Stimulated activated CD4-positive, alpha-beta T cell treated with anti-CD3 and anti-CD28 coated beads, TNF-alpha, amount 100 ng/mL, for 1 hour (primary cell): Measurements from ENCODE around the gene LDLRAD4.

Experiments
- DNase-seq, 3 donors: peaks; one replicate each; pipeline ENCODE4 v3.0.0-alpha.2; 2020; ENCODE audit warnings: low read depth in 3 of 3, low spot score in 1 of 3

The LDLRAD4 gene

DNA sequence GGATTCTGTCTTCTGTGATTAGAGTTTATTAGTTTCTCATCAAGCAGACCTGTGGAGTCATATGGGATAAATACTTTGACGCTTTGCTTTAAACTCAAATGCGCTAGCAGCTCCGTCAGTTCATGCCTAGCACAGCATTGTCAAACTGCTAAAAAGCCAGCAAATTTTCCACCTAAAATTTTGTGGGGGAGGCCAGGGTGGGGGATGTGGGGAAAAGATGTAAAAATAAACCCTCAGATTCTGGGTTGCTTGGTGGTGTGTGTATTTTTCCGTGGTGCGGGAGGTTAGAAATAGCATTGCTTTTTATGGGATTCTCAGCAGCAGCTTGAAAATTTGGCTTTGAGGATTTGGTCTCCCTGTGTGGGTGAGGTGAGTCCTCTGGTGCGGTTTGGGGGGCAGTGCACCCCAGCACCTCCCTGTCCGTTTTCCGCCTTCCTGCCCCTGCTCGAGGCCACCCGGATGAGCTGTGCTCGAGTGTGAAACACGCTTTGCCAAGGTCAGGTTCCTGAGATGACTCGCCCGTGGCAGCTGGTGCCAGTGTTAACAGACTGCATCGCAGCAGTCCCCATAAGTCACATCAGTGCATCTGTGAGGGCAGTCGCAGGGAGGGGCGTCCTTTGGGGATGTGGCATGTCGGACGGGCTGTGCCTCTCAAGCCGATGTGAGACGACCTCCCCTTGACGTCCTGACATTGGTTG lies 65.9 kb downstream of the LDLRAD4 start:
- no peak for DNase-seq

- no peak for DNase-seq
These were observed 67.3 kb downstream of the LDLRAD4 start for GRCh38 chr18:13285874-13286273.

DNA sequence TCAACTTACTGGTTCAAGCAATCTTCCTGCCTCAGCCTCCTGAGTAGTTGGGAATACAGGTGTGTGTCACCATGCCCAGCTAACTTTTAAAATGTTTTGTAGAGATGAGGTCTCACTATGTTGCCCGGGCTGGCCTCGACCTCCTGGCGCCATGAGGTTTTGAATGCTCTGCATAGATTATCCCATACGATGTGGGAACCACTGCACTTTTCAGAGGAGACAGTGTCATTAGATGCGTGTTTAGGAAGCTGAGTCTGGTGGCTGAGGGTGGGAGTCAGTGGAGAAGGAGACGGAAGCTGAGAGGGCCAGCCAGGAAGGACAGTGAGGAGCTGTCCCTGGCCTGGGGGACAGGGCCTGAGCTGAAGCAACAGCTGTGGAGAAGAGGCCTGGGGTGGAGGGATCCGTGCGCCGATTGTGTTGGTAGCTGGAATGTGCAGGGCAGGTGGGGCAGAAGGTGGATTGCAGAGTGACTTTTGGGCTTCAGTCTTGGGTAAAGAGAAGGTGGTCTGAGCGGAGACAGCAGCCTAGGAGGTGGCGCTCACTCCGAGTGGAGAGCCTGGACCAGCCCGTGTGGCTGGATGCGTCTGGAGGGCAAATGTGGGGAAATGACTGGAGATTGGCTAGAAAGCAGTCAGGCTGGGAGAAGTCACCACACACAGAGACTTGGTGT lies 68.0 kb downstream of the LDLRAD4 start:
- DNase-seq: no peak

GRCh38 chr18:13287372-13287771 lies 68.8 kb downstream of the LDLRAD4 start:
- no peak for DNase-seq

DNA sequence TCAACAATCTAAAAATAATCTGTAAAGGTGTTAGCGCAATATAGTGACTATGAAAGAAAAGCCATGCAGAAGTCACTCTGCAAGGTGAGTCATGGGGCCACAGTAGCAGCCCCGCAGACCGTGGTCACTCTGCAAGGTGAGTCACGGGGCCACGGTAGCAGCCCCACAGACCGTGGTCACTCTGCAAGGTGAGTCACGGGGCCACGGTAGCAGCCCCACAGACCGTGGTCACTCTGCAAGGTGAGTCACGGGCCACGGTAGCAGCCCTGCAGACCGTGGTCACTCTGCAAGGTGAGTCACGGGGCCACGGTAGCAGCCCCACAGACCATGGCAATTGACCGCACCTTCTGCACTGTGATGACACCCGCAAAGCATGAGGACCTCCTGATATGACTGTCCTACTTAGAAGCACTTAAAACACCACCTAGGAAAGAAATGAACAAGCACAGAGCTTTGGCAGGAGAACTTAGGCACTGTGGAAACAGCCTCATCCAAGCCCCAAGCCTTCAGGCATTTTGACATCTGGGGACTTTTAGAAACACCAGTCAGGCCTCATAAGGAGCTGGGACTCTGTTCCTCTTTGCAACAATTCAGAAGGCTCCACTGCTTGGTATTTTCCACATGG lies 70.1 kb downstream of the LDLRAD4 start:
- DNase-seq: no peak

DNA sequence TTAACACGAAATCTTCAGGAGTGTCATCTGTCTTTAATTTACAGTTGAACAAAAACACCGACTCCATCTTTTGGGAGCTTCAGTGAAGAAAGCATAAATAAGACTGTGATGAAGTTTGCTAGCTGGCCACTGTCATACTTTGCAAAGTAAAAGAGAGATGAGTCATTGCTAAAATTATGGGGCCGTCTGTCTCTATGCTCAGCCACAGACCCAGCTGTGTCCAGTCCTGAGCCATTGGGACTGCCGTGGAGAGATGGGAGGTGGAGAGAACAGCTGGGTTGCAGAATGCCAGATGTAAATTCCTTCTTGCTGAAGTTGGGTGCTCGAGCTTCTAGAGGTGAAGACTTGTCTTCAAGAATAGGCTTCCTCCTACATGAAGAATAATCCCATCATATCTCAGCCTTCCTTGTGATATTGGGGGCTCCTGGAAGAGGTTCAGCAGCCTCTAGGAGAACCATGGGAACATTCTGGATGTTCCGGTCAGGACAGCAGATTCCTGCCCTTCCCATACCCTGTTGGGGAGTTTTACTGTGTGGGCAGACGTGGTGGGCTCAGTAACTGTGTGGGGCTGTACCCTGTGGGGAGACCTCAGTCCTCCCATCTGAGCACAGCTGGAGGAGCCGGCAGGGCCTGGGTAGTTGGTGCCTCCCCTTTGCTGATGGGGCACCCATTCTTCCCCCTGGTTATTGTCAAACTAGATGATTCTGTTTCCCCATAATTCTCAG lies 71.1 kb downstream of the LDLRAD4 start:
- DNase-seq: no peak

DNA sequence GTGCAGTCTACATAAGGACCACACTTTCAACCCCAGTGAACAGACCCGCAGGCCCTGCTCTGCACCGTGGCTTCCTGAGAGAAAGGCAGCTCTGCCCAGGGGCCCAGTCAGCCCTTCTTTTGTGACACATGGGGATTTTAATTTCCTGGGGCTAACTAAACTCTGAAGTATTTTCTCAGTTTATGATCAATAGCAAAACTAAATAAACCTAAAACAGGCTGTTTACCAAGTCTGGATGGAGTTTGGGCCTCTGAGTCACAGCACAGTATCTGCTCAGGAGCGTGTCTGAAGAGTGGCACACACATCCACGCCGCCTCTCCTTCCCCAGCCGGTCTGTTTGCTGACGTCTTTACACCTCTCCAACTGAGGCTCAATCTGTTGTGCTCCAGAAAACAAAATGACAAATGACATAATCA lies 72.3 kb downstream of the LDLRAD4 start:
- no peak for DNase-seq

GRCh38 chr18:13291299-13291698 lies 72.7 kb downstream of the LDLRAD4 start:
- DNase-seq: no peak

- no peak for DNase-seq
These were observed 73.3 kb downstream of the LDLRAD4 start for GRCh38 chr18:13291745-13292447.

GRCh38 chr18:13292736-13293135 lies 74.2 kb downstream of the LDLRAD4 start:
- DNase-seq: no peak

DNA sequence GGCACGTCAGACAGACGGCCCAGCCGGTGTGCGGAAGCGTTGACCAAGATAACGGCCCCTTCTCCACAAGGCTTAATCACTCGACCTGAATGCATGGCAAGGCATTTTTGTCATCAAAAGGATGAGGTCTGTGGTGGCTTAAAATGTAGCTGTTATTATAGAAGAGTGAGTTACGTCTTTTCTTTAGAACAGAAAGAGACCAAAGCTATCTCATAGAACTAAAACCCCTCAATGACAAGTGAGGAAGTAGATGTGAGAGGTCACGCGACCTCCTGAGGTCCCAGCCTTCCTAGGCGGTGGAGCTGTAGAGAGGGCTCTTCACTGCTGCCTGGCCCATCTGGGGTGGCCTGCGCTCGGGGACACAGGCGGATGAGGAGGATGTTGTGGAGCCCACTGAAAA lies 75.7 kb downstream of the LDLRAD4 start:
- no peak for DNase-seq

GRCh38 chr18:13295894-13296293 lies 77.3 kb downstream of the LDLRAD4 start:
- no peak for DNase-seq

GRCh38 chr18:13296867-13297574 lies 78.5 kb downstream of the LDLRAD4 start:
- DNase-seq: no peak

GRCh38 chr18:13298262-13298661 lies 79.7 kb downstream of the LDLRAD4 start:
- no peak for DNase-seq

DNA sequence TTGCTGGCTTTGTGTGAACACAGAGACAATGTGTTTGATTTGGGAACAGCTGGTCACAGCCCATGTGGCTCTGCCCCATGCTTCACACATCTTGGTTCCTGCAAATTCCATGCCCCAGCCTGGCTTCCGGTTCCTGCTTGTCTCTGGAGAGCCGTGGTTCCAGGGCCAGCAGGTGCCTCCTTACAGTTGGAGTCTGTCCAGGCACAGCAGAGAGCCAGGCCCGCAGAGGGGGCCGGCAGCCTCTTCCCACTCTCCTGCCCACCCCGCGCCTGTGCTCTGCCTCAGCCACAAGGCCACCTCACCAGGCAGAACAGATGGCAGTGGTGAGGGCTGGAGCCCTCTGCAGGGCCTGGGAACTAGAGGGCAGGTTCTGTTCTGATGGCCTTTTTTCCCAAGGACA lies 81.5 kb downstream of the LDLRAD4 start:
- no peak for DNase-seq

DNA sequence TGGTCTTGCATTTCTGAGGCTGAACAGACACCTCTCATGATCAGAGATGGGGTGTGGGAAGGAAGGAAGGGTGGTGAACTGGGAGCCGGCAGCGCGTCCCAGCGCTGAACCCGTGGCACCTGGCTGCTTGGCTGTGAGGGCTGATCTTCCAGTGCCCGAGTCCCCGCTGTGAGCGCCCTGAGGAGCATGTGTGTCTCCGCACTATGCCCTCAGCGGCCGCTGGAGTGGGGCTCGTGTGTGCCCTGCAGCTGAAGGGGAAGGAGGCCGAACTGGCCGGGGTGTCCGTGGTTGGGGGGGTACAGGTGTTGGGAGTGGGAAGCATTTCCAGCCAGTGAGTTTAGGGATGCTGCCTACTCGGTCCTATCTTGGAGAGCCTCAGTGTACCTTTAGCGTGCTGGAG lies 82.2 kb downstream of the LDLRAD4 start:
- DNase-seq: no peak

- DNase-seq: no peak
These were observed 83.5 kb downstream of the LDLRAD4 start for GRCh38 chr18:13302040-13302439.

- no peak for DNase-seq
These were observed 84.1 kb downstream of the LDLRAD4 start for GRCh38 chr18:13302457-13303225.

- no peak for DNase-seq
These were observed 85.3 kb downstream of the LDLRAD4 start for GRCh38 chr18:13303756-13304364.
